DOHH2 (cell line): ENCODE data around the gene DLEC1.
A peak's percentile ranks its signal among the peaks of the same experiment; 100 is the strongest.
"Not testable (repeated sequence)": the region's sequence is repeated elsewhere in the genome, so short reads cannot be mapped to it uniquely, and the experiment has no call there.

ENCODE experiments used
- H3F3A ChIP-seq: fragments of 200-600 bp; sonication (generic), shearing (Covaris generic); 2 replicates; pipeline ENCODE4 v1.6.0; 2016; ENCODE audit warnings: antibody characterized with exemption, mild to moderate bottlenecking; ENCODE audit not compliant: control insufficient read depth, insufficient read depth
- H3K27ac ChIP-seq: fragments of 200-600 bp; sonication (generic); 2 replicates; pipeline ENCODE4 v1.5.1; 2014; ENCODE audit warnings: low read depth, mild to moderate bottlenecking, low read length, moderate library complexity
- H3K27me3 ChIP-seq: fragments of 200-600 bp; sonication (generic); 2 replicates; pipeline ENCODE4 v1.6.1; 2014; ENCODE audit warnings: mild to moderate bottlenecking, low read length, mixed read lengths; ENCODE audit not compliant: control insufficient read depth
- H3K36me3 ChIP-seq: fragments of 200-600 bp; sonication (generic); 2 replicates; pipeline ENCODE4 v1.6.1; 2014; ENCODE audit warnings: mild to moderate bottlenecking, low read length, moderate library complexity, mixed read lengths; ENCODE audit not compliant: control insufficient read depth
- H3K4me1 ChIP-seq: fragments of 200-600 bp; sonication (generic); 2 replicates; pipeline ENCODE4 v1.6.1; 2014; ENCODE audit warnings: mild to moderate bottlenecking, low read length, mixed read lengths; ENCODE audit not compliant: control insufficient read depth
- H3K4me2 ChIP-seq: fragments of 200-600 bp; sonication (generic); 2 replicates; pipeline ENCODE4 v1.6.0; 2014; ENCODE audit warnings: mild to moderate bottlenecking, low read length, moderate library complexity
- H3K4me3 ChIP-seq: fragments of 200-600 bp; sonication (generic); 2 replicates; pipeline ENCODE4 v1.5.1; 2014; ENCODE audit warnings: mild to moderate bottlenecking, low read length, mixed read lengths
- H3K79me2 ChIP-seq: fragments of 200-600 bp; sonication (generic); 2 replicates; pipeline ENCODE4 v1.6.1; 2014; ENCODE audit warnings: mild to moderate bottlenecking, low read length, mixed read lengths; ENCODE audit not compliant: control insufficient read depth
- H3K9me2 ChIP-seq: fragments of 200-600 bp; sonication (generic); replicated peaks from 2 replicates; pipeline ENCODE4 v1.6.1; 2014; ENCODE audit warnings: mild to moderate bottlenecking, low read length, mixed read lengths; ENCODE audit not compliant: control insufficient read depth
- H3K9me3 ChIP-seq: fragments of 200-600 bp; sonication (generic); 2 replicates; pipeline ENCODE4 v1.6.1; 2014; ENCODE audit warnings: antibody characterized with exemption, low read length, mixed read lengths; ENCODE audit not compliant: control insufficient read depth, insufficient read depth
- H4K20me1 ChIP-seq: fragments of 200-600 bp; sonication (generic); 2 replicates; pipeline ENCODE4 v1.6.0; 2014; ENCODE audit warnings: low read depth, mild to moderate bottlenecking, antibody characterized with exemption, low read length, moderate library complexity; ENCODE audit not compliant: control insufficient read depth, insufficient read depth
- EZH2phosphoT487 ChIP-seq: fragments of 200-600 bp; sonication (generic); IDR thresholded peaks from 2 replicates; pipeline ENCODE4 v1.6.1; 2017; ENCODE audit warnings: borderline replicate concordance, mild to moderate bottlenecking, antibody characterized with exemption, low read length, moderate library complexity, mixed read lengths
- TF ChIP-seq, protein P1 (sequence below): fragments of 200-600 bp; sonication (generic); IDR thresholded peaks from one replicate; pipeline ENCODE4 v1.5.1; 2014; ENCODE audit warnings: antibody characterized with exemption, mild to moderate bottlenecking, low read depth, low read length; ENCODE audit not compliant: poor library complexity, severe bottlenecking

Gene DLEC1

DNA sequence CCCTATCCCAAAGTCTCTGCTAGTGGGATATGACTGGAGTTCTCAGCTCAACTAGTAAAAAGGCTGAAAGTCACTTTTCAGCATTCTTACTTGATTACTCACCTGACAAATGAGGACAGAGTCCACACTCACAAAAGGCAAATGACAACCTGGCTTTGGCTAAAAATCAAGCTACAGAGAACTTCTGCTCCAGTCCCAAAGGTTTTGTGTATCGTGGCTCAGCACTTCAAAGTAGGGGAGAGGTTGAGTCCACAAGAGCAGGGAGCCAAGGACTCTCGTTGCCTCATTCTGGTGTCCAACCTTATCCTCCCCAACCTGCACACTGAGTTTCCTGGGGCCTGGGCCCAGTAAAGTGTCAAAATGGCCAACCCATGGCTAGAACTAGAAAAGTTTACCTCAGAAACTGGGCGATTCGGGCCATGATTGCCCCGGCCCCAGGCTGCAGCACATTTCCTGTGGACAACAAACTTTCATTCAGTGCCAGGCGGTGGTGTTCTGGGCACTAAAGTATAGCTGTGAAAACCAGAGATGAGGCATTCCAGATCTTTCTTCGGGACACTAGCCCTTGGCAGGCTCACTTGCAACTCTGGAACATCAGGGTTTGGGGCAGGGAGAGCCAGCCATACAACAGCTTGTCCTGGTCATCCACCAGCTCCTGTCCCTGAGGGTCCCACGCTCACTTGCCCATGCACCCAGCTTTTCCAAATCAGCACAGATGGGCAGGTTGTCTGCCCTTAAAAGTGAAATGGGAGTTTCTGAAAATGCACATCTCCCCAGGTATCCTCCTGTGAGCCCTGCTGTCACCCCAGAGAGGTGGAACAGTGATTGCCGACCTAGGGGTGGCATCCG lies 94.8 kb downstream of the DLEC1 start:
- Histone ChIP-seq H3K27me3 (no peaks in the 10 kb centered on the region), H3K27ac (no peak overlapping the region), H3F3A (no peaks in the 10 kb centered on the region), H3K4me1 (peaks cover 22% of the 10 kb centered on the region), H3K79me2 (peaks cover 34% of the 10 kb centered on the region), H3K4me2 (no peak overlapping the region), H3K9me2 (no peaks in the 10 kb centered on the region), H3K9me3 (no peaks in the 10 kb centered on the region), H3K4me3 (no peak overlapping the region), H4K20me1 (peaks cover 3% of the 10 kb centered on the region; the same call in 1 of the 2 replicates), H3K36me3 (peaks cover 70% of the 10 kb centered on the region)
- no peak for TF ChIP-seq EZH2phosphoT487

DNA sequence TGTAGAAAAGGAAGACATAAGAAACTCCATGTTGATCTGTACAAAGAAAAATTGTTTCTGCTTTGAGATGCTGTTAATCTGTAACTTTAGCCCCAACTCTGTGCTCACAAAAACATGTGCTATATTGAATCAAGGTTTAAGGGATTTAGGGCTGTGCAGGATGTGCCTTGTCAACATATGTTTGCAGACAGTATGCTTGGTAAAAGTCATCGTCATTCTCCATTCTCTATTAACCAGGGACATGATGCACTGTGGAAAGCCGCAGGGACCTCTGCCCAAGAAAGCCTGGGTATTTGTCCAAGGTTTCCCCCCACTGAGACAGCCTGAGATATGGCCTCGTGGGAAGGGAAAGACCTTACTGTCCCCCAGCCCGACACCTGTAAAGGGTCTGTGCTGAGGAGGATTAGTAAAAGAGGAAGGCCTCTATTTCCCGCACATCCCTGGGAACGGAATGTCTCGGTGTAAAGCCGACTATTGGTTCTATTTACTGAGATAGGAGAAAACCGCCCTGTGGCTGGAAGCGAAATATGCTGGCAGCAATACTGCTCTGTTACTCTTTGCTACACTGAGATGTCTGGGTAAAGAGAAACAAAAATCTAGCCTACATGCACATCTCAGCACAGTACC lies 95.6 kb downstream of the DLEC1 start:
- not testable (repeated sequence) for H3F3A ChIP-seq, H3K27me3 ChIP-seq, H3K9me3 ChIP-seq, H3K4me3 ChIP-seq, H3K4me2 ChIP-seq, H3K9me2 ChIP-seq, H4K20me1 ChIP-seq, H3K27ac ChIP-seq
- Histone ChIP-seq H3K4me1 (peaks cover 27% of the 10 kb centered on the region), H3K79me2 (peaks cover 42% of the 10 kb centered on the region), H3K36me3 (peaks cover 65% of the 10 kb centered on the region)

DNA sequence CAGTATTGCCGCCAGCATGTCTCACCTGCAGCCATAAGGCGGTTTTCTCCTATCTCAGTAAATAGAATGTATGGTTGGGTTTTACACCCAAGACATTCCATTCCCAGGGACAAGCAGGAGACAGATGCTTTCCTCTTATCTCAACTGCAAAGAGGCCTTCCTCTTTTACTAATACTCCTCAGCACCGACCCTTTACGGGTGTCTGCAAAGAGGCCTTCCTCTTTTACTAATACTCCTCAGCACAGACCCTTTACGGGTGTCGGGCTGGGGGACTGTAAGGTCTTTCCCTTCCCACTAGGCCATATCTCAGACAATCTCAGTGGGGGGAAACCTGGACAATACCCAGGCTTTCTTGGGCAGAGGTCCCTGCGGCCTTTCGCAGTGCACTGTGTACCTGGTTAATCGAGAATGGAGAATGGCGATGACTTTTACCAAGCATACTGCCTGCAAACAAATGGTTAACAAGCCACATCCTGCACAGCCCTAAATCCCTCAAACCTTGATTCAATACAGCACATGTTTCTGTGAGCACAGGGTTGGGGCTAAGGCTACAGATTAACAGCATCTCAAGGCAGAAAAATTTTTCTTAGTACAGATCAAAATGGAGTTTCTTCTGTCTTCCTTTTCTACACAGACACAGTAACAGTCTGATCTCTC lies 96.7 kb downstream of the DLEC1 start:
- Histone ChIP-seq H3K4me2 (peak overlapping the region; percentile 94), H3K4me1 (peaks cover 35% of the 10 kb centered on the region), H3K27ac (peak overlapping the region; percentile 17), H3K79me2 (peaks cover 48% of the 10 kb centered on the region), H3K4me3 (peak overlapping the region; percentile 90), H3K36me3 (peaks cover 68% of the 10 kb centered on the region)
- not testable (repeated sequence) for H3K9me2 ChIP-seq, H3F3A ChIP-seq, H4K20me1 ChIP-seq, H3K9me3 ChIP-seq, H3K27me3 ChIP-seq

DNA sequence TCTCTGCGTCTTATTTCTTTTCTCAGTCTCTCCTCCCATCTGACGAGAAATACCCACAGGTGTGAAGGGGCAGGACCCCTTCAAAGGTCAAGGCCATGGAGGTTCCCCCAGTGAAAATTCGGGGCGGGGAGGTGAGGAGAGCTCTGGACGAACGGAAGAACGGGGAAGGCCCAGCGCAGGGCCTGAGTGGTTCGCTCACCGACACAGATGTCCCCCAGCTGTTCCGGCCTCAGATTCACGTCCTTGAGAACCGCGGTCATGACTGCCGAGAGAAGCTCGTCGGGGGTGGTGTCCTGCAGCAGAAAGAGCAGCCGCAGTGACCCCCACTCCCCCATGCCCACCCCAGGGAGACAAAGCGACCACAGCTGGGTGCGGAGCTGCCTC lies 97.4 kb downstream of the DLEC1 start:
- TF ChIP-seq, protein P1, sequence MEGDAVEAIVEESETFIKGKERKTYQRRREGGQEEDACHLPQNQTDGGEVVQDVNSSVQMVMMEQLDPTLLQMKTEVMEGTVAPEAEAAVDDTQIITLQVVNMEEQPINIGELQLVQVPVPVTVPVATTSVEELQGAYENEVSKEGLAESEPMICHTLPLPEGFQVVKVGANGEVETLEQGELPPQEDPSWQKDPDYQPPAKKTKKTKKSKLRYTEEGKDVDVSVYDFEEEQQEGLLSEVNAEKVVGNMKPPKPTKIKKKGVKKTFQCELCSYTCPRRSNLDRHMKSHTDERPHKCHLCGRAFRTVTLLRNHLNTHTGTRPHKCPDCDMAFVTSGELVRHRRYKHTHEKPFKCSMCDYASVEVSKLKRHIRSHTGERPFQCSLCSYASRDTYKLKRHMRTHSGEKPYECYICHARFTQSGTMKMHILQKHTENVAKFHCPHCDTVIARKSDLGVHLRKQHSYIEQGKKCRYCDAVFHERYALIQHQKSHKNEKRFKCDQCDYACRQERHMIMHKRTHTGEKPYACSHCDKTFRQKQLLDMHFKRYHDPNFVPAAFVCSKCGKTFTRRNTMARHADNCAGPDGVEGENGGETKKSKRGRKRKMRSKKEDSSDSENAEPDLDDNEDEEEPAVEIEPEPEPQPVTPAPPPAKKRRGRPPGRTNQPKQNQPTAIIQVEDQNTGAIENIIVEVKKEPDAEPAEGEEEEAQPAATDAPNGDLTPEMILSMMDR = no peak
- no peak for TF ChIP-seq EZH2phosphoT487
- no peaks in the 10 kb centered on the region for H3K9me3 ChIP-seq
- no peaks in the 10 kb centered on the region for H3K9me2 ChIP-seq
- H3K36me3 ChIP-seq = peaks cover 68% of the 10 kb centered on the region
- H3F3A ChIP-seq = no peaks in the 10 kb centered on the region
- peak overlapping the region; percentile 17; the same call in 1 of the 2 replicates for H3K27ac ChIP-seq
- peaks cover 48% of the 10 kb centered on the region for H3K79me2 ChIP-seq
- H3K4me1 ChIP-seq = peaks cover 35% of the 10 kb centered on the region
- H3K4me2 ChIP-seq = peak overlapping the region; percentile 94
- peaks cover 3% of the 10 kb centered on the region; the same call in 1 of the 2 replicates for H4K20me1 ChIP-seq
- H3K4me3 ChIP-seq = peak overlapping the region; percentile 90
- H3K27me3 ChIP-seq = no peaks in the 10 kb centered on the region
